HL-60 (cell line): Measurements from ENCODE around the gene SIGMAR1.

ENCODE experiments used
- CTCF ChIP-seq: IDR thresholded peaks from one replicate; pipeline ENCODE4 v1.5.1; 2011; ENCODE audit warnings: low read length, control low read depth, inconsistent platforms; ENCODE audit not compliant: insufficient read depth
- POLR2AphosphoS5 ChIP-seq: IDR thresholded peaks from 2 replicates; pipeline ENCODE4 v1.6.1; 2012; ENCODE audit warnings: low read depth
- REST ChIP-seq: IDR thresholded peaks from 2 replicates; pipeline ENCODE4 v1.6.1; 2012; ENCODE audit warnings: low read depth; ENCODE audit not compliant: insufficient replicate concordance
- SPI1 ChIP-seq: IDR thresholded peaks from 2 replicates; pipeline ENCODE4 v1.6.1; 2012; ENCODE audit warnings: low read depth, mild to moderate bottlenecking, borderline replicate concordance

GRCh38 chr9:34601937-34602573, 35.5 kb downstream of the SIGMAR1 start:
- TF ChIP-seq SPI1 (no peak), POLR2AphosphoS5 (no peak), CTCF (no peak), REST (no peak)
